HG02885 (cell line): Measurements from ENCODE around the gene KCNIP3.

Source experiments
- ATAC-seq: cut with Tn5 transposase; IDR thresholded peaks from one replicate; pipeline ENCODE4 v1.9.1; 2021; ENCODE audit warnings: mild to moderate bottlenecking; ENCODE audit not compliant: unreplicated experiment, poor library complexity

Gene KCNIP3

GRCh38 chr2:95325590-95326432 lies 28.7 kb downstream of the KCNIP3 start:
- no peak for ATAC-seq

DNA sequence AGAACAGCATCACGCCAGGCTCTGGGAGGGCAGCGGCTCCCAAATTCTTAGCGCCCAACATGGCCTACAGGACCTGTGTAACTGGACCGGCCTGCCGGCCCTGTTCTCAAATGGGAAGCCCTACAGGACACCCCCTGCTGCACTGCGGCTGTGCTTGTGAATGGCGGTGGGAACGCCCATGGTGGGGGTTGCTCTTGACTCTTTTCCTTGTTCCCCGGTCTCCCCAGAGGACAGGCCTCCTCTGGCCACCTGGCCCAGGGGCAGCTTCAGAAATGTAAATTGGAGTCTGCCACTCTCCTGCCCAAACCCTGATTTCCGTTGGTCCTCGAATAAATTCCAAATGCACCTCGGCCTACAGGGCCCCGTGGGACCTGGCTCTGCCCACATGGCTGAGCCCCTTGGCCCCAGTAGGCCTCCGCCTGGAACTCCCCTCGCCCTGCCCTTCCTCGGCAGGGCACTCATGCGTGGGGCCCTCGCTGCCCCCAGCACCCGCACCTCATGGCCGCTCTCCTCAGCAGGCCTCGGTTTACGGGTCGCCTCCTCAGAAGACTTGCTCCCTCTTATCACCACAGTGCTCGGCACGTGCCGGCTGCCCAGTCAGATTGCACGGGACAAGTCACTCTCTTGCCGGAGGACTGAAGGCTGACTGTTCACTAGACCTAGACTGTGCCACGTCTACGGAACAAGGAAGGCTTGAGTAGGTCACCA lies 29.4 kb downstream of the KCNIP3 start:
- no peak for ATAC-seq

GRCh38 chr2:95327861-95328260 lies 30.7 kb downstream of the KCNIP3 start:
- ATAC-seq = no peak

GRCh38 chr2:95328358-95329125 lies 31.4 kb downstream of the KCNIP3 start:
- no peak for ATAC-seq

GRCh38 chr2:95329401-95329800 lies 32.3 kb downstream of the KCNIP3 start:
- no peak for ATAC-seq

DNA sequence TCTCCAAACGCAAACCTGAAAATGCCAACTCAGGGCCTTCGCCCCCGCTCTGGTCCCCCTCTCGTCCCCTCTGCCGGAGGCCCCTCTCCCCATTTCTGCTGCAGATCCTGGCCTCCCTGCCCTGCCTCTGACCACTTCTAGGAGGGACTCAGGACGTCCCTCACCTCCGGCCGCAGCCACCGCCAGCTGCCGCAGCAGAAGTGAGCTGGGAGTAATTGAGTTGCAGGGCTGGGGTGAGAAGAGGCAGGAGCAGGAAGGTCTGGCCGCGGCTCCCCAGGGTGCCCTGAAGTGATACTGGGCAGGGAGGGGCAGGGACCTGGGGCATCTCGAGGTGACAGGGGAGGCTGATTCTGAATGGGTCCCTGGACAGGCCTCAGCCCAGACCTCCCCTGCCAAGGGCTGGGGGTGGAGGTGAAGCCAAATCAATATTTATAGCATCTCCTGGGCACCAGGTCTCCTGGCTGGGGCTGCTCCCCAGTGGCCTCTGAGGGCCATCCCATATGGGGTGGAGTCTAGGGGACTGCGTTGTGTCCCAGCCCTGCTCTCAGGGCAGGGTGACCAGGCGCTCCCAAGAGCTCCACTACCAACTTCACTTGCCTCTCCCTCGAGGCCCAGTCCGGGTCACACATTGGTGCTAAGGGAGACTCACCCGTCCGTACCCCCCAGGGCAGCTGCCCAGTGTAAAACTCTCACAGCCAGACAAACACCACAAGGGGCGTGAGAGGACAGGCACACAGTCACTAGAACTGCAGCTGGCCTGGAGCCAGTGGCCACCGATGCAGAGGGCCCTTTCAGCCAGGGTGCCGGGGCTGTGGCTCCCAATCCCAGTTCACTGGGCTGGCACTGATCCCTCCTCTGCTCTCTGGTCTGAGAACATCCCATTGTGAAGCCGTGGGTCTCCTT lies 33.0 kb downstream of the KCNIP3 start:
- ATAC-seq = no peak

DNA sequence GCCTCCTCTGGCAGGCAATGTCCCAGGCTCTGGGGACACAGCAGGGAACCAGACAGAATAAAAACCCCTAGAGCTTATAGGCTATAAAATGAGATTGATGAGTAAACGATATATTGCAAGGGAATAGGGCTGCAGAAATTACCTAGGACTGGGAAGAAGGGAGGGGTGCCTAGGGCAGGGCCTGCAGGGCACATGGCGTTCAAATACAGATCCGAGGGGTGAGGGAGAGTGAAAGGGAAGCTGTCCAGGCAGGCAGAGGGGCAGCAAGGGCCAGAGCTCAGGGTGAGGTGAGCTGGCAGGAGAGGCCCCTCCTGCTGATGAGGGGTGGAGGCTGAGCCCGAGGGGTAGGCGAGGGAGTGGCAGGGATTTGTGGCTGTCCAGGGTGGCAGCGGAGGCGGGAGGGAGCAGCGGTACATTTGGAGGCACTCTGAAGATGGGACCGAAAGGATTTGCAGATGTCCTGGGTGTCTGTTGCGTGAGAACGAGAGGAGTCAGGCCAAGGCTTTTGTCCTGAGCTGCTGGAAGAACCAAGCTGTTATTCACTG lies 33.7 kb downstream of the KCNIP3 start:
- no peak for ATAC-seq

- no peak for ATAC-seq
These were observed 34.5 kb downstream of the KCNIP3 start for GRCh38 chr2:95331606-95332005.

GRCh38 chr2:95332036-95332435 lies 34.9 kb downstream of the KCNIP3 start:
- no peak for ATAC-seq

GRCh38 chr2:95333056-95333455 lies 35.9 kb downstream of the KCNIP3 start:
- no peak for ATAC-seq

DNA sequence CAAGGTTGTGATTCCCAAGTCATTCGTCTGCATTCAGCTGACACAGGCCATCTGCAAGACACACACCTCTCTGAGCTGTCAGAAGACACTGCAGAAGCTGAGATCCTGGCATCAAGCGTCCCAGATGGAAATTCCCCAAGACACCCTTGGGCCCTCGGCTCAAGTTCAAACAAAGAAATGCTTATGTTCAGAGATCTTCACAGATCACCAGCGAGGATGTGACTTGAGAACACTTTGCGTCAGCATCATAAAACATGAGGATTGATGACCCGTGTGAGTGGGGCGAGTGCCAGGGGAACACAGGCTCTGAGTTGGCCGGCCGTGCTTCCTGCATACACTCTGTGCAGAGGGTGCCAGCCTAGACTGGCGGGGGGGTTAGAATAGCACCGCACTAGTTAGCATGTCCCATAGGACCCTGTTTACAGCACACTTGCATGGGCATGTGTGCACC lies 36.8 kb downstream of the KCNIP3 start:
- ATAC-seq = no peak

- ATAC-seq = no peak
These were observed 37.9 kb downstream of the KCNIP3 start for GRCh38 chr2:95334916-95335641.

GRCh38 chr2:95336406-95336805 lies 39.3 kb downstream of the KCNIP3 start:
- no peak for ATAC-seq

- no peak for ATAC-seq
These were observed 40.7 kb downstream of the KCNIP3 start for GRCh38 chr2:95337829-95338228.

- ATAC-seq = no peak
These were observed 45.6 kb downstream of the KCNIP3 start for GRCh38 chr2:95342556-95343320.

- no peak for ATAC-seq
These were observed 46.5 kb downstream of the KCNIP3 start for GRCh38 chr2:95343429-95344214.

- no peak for ATAC-seq
These were observed 47.1 kb downstream of the KCNIP3 start for GRCh38 chr2:95344215-95344583.

DNA sequence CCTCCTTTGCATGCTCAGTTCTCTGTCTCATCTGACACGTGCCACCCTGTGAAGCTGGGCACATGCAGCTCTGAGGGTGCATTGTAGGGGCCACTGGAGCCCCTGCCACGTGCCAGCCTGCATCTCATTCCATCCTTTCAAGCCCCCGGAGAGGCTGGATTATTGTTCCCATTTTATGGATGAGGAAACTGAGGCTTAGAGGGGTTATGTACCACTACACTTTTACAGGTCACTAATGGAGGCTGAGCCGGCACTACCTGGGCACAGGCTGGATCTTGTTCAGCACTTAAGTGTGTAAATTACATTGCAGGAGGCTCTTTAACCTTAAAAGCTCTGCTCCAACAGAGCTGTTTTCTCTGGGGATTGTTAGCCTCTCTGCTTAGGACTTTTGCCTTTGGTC lies 47.5 kb downstream of the KCNIP3 start:
- ATAC-seq = no peak
